ENCODE measurements around the gene TMEM218. TPM values are rescaled to one million over a fixed set of nuclear protein-coding genes. Genes with fewer than 3 reads are reported as not detected.

Gene TMEM218
- total RNA-seq, 2 experiments from 2014 or later = 3.9 to 4.4 TPM

- Mint-ChIP-seq H3K4me1 (ENCODE audit: low read depth) (no peaks in the 10 kb centered on the region), H3K4me3 (no peak overlapping the region), H3K36me3 (ENCODE audit: low read depth) (no peaks in the 10 kb centered on the region), H3K9me3 (no peaks in the 10 kb centered on the region), H3K27me3 (peaks cover 49% of the 10 kb centered on the region), H3K27ac (no peak overlapping the region)
- H3K36me3 ChIP-seq (ENCODE audit: insufficient read depth, low read length) = no peaks in the 10 kb centered on the region
- H3K27me3 ChIP-seq (ENCODE audit: control insufficient read depth in 1 of 2, insufficient read depth in 2 of 2, low read length in 2 of 2) = peaks cover 11 to 17% of the 10 kb centered on the region in 2 experiments
- ChIA-PET POLR2A (no interaction called here), CTCF (no interaction called here)
- no peaks in the 10 kb centered on the region for H3K4me1 ChIP-seq (ENCODE audit: insufficient read depth, low read length)
- H3K9me3 ChIP-seq (ENCODE audit: control insufficient read depth in 1 of 2, insufficient read depth in 1 of 2, low read length in 2 of 2) = no peaks in the 10 kb centered on the region
- H3K4me3 ChIP-seq (ENCODE audit: low read length) = no peak overlapping the region
- no peak for ATAC-seq (ENCODE audit: poor library complexity)
- no peak for DNase-seq
- H3K27ac ChIP-seq (ENCODE audit: low read depth in 1 of 2, low read length in 2 of 2) = no peak overlapping the region
- intact Hi-C loops (cut with DNase I, micrococcal nuclease) = no loop called here
- TF ChIP-seq, protein P1, sequence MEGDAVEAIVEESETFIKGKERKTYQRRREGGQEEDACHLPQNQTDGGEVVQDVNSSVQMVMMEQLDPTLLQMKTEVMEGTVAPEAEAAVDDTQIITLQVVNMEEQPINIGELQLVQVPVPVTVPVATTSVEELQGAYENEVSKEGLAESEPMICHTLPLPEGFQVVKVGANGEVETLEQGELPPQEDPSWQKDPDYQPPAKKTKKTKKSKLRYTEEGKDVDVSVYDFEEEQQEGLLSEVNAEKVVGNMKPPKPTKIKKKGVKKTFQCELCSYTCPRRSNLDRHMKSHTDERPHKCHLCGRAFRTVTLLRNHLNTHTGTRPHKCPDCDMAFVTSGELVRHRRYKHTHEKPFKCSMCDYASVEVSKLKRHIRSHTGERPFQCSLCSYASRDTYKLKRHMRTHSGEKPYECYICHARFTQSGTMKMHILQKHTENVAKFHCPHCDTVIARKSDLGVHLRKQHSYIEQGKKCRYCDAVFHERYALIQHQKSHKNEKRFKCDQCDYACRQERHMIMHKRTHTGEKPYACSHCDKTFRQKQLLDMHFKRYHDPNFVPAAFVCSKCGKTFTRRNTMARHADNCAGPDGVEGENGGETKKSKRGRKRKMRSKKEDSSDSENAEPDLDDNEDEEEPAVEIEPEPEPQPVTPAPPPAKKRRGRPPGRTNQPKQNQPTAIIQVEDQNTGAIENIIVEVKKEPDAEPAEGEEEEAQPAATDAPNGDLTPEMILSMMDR (IDR thresholded peaks at IDR 0.05) = no peak
These were observed 45.1 kb upstream of the TMEM218 start for GRCh38 chr11:125156346-125157117.

- intact Hi-C loops (cut with DNase I, micrococcal nuclease) = no loop called here
- POLR2A ChIA-PET = no interaction called here
- ATAC-seq (ENCODE audit: poor library complexity) = no peak
These were observed 44.3 kb upstream of the TMEM218 start for GRCh38 chr11:125155767-125156166.

DNA sequence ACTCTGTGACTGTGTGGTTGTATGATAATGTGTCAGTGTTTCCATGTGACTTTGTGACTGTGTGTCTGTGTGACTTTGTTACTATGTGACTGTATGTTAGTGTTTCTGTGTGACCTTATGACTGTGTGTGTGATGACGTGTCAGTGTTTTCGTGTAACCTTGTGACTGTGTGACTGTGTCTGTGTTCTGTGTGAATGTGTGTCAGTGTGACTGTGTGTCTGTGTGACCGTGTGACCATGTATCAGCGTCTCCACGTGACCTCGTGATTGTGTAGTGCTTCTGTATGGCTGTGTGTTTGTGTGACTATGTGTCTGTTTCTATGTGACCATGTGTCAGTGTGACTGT is 43.6 kb upstream of the TMEM218 start:
- DNase-seq (no peak), ATAC-seq (ENCODE audit: poor library complexity) (no peak)
- Histone ChIP-seq H3K4me3 (ENCODE audit: low read length) (no peak overlapping the region), H3K9me3 (ENCODE audit: control insufficient read depth in 1 of 2, insufficient read depth in 1 of 2, low read length in 2 of 2) (no peaks in the 10 kb centered on the region), H3K27me3 (ENCODE audit: control insufficient read depth in 1 of 2, insufficient read depth in 2 of 2, low read length in 2 of 2) (peaks cover 11 to 13% of the 10 kb centered on the region in 2 experiments), H3K27ac (ENCODE audit: low read depth in 1 of 2, low read length in 2 of 2) (no peak overlapping the region), H3K4me1 (ENCODE audit: insufficient read depth, low read length) (no peaks in the 10 kb centered on the region), H3K36me3 (ENCODE audit: insufficient read depth, low read length) (no peaks in the 10 kb centered on the region)
- no peaks in the 10 kb centered on the region for H3K4me1 Mint-ChIP-seq (ENCODE audit: low read depth)
- H3K4me3 Mint-ChIP-seq = no peak overlapping the region
- H3K27me3 Mint-ChIP-seq = peaks cover 47% of the 10 kb centered on the region
- CTCF ChIA-PET = no interaction called here
- TF ChIP-seq, protein P1 (IDR thresholded peaks at IDR 0.05) = no peak
- no peaks in the 10 kb centered on the region for H3K9me3 Mint-ChIP-seq
- no peaks in the 10 kb centered on the region for H3K36me3 Mint-ChIP-seq (ENCODE audit: low read depth)
- intact Hi-C loops (cut with DNase I, micrococcal nuclease) = no loop called here
- no peak overlapping the region for H3K27ac Mint-ChIP-seq
- POLR2A ChIA-PET = no interaction called here

More at GRCh38 chr11:125155767-125156166, 44.3 kb upstream of the TMEM218 start:
- no peak for DNase-seq
- Histone ChIP-seq H3K4me3 (ENCODE audit: low read length) (no peak overlapping the region), H3K36me3 (ENCODE audit: insufficient read depth, low read length) (no peaks in the 10 kb centered on the region), H3K27ac (ENCODE audit: low read depth in 1 of 2, low read length in 2 of 2) (no peak overlapping the region), H3K9me3 (ENCODE audit: control insufficient read depth in 1 of 2, insufficient read depth in 1 of 2, low read length in 2 of 2) (no peaks in the 10 kb centered on the region), H3K27me3 (ENCODE audit: control insufficient read depth in 1 of 2, insufficient read depth in 2 of 2, low read length in 2 of 2) (peaks cover 14 to 17% of the 10 kb centered on the region in 2 experiments), H3K4me1 (ENCODE audit: insufficient read depth, low read length) (no peaks in the 10 kb centered on the region)
- Mint-ChIP-seq H3K9me3 (no peaks in the 10 kb centered on the region), H3K4me1 (ENCODE audit: low read depth) (no peaks in the 10 kb centered on the region), H3K27ac (no peak overlapping the region), H3K4me3 (no peak overlapping the region), H3K27me3 (peaks cover 47% of the 10 kb centered on the region), H3K36me3 (ENCODE audit: low read depth) (no peaks in the 10 kb centered on the region)
- TF ChIP-seq, protein P1 (IDR thresholded peaks at IDR 0.05) = no peak
- CTCF ChIA-PET = no interaction called here

Data from CD4-positive, alpha-beta T cell (primary cell).